ENCODE measurements around the gene SLAIN2.
"Not testable (repeated sequence)": the region's sequence is repeated elsewhere in the genome, so short reads cannot be mapped to it uniquely, and the experiment has no call there.

SLAIN2 gene
- total RNA-seq = 67.5 to 85.5 (median 75.7) reads per million in 4 donors

- DNase-seq = peak; percentile 93 to 97 (median 96)
These were observed at the start of gene SLAIN2 for GRCh38 chr4:48340965-48341775. Gene SLAIN2, plus strand, starts transcription at chr4:48341529. Its CDS starts 211 bp downstream, at chr4:48341740.

GRCh38 chr4:48292218-48292790 is 49.0 kb upstream of the SLAIN2 start:
- DNase-seq = not testable (repeated sequence)

- no peak for DNase-seq
These were observed 46.2 kb upstream of the SLAIN2 start for GRCh38 chr4:48295116-48295515.

GRCh38 chr4:48296365-48296764 is 45.0 kb upstream of the SLAIN2 start:
- DNase-seq = peak in 1 of 5 donors; percentile 24

GRCh38 chr4:48297256-48297846 is 44.0 kb upstream of the SLAIN2 start:
- DNase-seq = no peak

- no peak for DNase-seq
These were observed 41.8 kb upstream of the SLAIN2 start for GRCh38 chr4:48299560-48299959.

- no peak for DNase-seq
These were observed 41.3 kb upstream of the SLAIN2 start for GRCh38 chr4:48300004-48300403.

GRCh38 chr4:48305508-48305907 is 35.8 kb upstream of the SLAIN2 start:
- no peak for DNase-seq

- DNase-seq = no peak
These were observed 33.8 kb upstream of the SLAIN2 start for GRCh38 chr4:48307528-48307927.

GRCh38 chr4:48308901-48309300 is 32.4 kb upstream of the SLAIN2 start:
- no peak for DNase-seq

GRCh38 chr4:48311896-48312295 is 29.4 kb upstream of the SLAIN2 start:
- DNase-seq = no peak

- DNase-seq = not testable (repeated sequence)
These were observed 26.6 kb upstream of the SLAIN2 start for GRCh38 chr4:48314746-48315145.

GRCh38 chr4:48315728-48316630 is 25.4 kb upstream of the SLAIN2 start:
- peak in 2 of 5 donors; percentile 3 to 32 for DNase-seq

GRCh38 chr4:48321312-48321711 is 20.0 kb upstream of the SLAIN2 start:
- DNase-seq = no peak

GRCh38 chr4:48322063-48322462 is 19.3 kb upstream of the SLAIN2 start:
- DNase-seq = no peak

- no peak for DNase-seq
These were observed 17.0 kb upstream of the SLAIN2 start for GRCh38 chr4:48324281-48324680.

GRCh38 chr4:48329193-48329592 is 12.1 kb upstream of the SLAIN2 start:
- DNase-seq = no peak

GRCh38 chr4:48329976-48330375 is 11.4 kb upstream of the SLAIN2 start:
- DNase-seq = no peak

GRCh38 chr4:48331577-48332330 is 9.6 kb upstream of the SLAIN2 start:
- no peak for DNase-seq

- DNase-seq = no peak
These were observed 8.7 kb upstream of the SLAIN2 start for GRCh38 chr4:48332661-48333060.

- DNase-seq = no peak
These were observed 7.7 kb upstream of the SLAIN2 start for GRCh38 chr4:48333587-48333986.

- no peak for DNase-seq
These were observed 7.1 kb upstream of the SLAIN2 start for GRCh38 chr4:48334236-48334635.
